ENCODE measurements around the gene GZMH.
"Not testable (repeated sequence)": the region's sequence is repeated elsewhere in the genome, so short reads cannot be mapped to it uniquely, and the experiment has no call there.

GZMH gene

GRCh38 chr14:24609655-24610344 lies at the start of gene GZMH:
Gene GZMH (minus strand): TSS chr14:24609685. CDS start chr14:24609613, 72 bp downstream.
- DNase-seq: peak in 1 of 2 donors; percentile 52

- DNase-seq: not testable (repeated sequence)
Measured at GRCh38 chr14:24648361-24648760, 38.9 kb upstream of the GZMH start.

- no peak for DNase-seq
Measured at GRCh38 chr14:24639905-24640304, 30.4 kb upstream of the GZMH start.

- DNase-seq: no peak
Measured at GRCh38 chr14:24639270-24639669, 29.8 kb upstream of the GZMH start.

- peak; percentile 78 to 83 for DNase-seq
Measured at GRCh38 chr14:24634158-24634557, 24.7 kb upstream of the GZMH start, which contains the start of gene GZMB. Gene GZMB (minus strand): TSS chr14:24634190. CDS start chr14:24634160, 30 bp downstream.

GRCh38 chr14:24633353-24633752 lies 23.9 kb upstream of the GZMH start:
- DNase-seq: no peak

GRCh38 chr14:24632761-24633160 lies 23.3 kb upstream of the GZMH start:
- no peak for DNase-seq

GRCh38 chr14:24632336-24632735 lies 22.9 kb upstream of the GZMH start:
- no peak for DNase-seq

- peak in 1 of 2 donors; percentile 34 for DNase-seq
Measured at GRCh38 chr14:24631749-24632335, 22.4 kb upstream of the GZMH start.

GRCh38 chr14:24630872-24631477 lies 21.5 kb upstream of the GZMH start:
- DNase-seq: no peak

- DNase-seq: no peak
Measured at GRCh38 chr14:24630087-24630871, 20.8 kb upstream of the GZMH start.

GRCh38 chr14:24629521-24629920 lies 20.0 kb upstream of the GZMH start:
- DNase-seq: no peak

GRCh38 chr14:24613747-24614146 lies 4.3 kb upstream of the GZMH start:
- no peak for DNase-seq

- DNase-seq: no peak
Measured at GRCh38 chr14:24613241-24613640, 3.8 kb upstream of the GZMH start.

- peak in 1 of 2 donors; percentile 29 for DNase-seq
Measured at GRCh38 chr14:24612196-24612595, 2.7 kb upstream of the GZMH start.

GRCh38 chr14:24607635-24608514 lies 1.6 kb downstream of the GZMH start:
- no peak for DNase-seq

- no peak for DNase-seq
Measured at GRCh38 chr14:24607081-24607480, 2.4 kb downstream of the GZMH start.

- DNase-seq: no peak
Measured at GRCh38 chr14:24606297-24606696, 3.2 kb downstream of the GZMH start.

- DNase-seq: peak; percentile 71 to 73
Measured at GRCh38 chr14:24605435-24606190, 3.9 kb downstream of the GZMH start.

GRCh38 chr14:24597403-24597802 lies 12.1 kb downstream of the GZMH start:
- DNase-seq: no peak

GRCh38 chr14:24595073-24595808 lies 14.2 kb downstream of the GZMH start:
- no peak for DNase-seq

Data from CD4-positive, alpha-beta T cell treated with Interleukin-4 for 1 hour (primary cell).